ENCODE results near the gene WT1.
"Not testable (repeated sequence)": the region's sequence is repeated elsewhere in the genome, so short reads cannot be mapped to it uniquely, and the experiment has no call there.

The WT1 gene

GRCh38 chr11:32435511-32435941 lies at the start of gene WT1:
Gene WT1, minus strand, starts transcription at chr11:32435539.
- DNase-seq, result no peak

GRCh38 chr11:32479291-32479690 lies 44.0 kb upstream of the WT1 start:
- no peak for DNase-seq

- DNase-seq, result no peak
Observed at GRCh38 chr11:32478277-32478731, 43.0 kb upstream of the WT1 start.

- DNase-seq, result no peak
Observed at GRCh38 chr11:32473282-32473909, 38.1 kb upstream of the WT1 start.

- DNase-seq, result no peak
Observed at GRCh38 chr11:32472226-32472625, 36.9 kb upstream of the WT1 start.

- DNase-seq, result not testable (repeated sequence)
Observed at GRCh38 chr11:32471544-32471943, 36.2 kb upstream of the WT1 start.

GRCh38 chr11:32469791-32470190 lies 34.5 kb upstream of the WT1 start:
- no peak for DNase-seq

GRCh38 chr11:32466279-32466915 lies 31.1 kb upstream of the WT1 start:
- no peak for DNase-seq

GRCh38 chr11:32464078-32464477 lies 28.7 kb upstream of the WT1 start:
- no peak for DNase-seq

- DNase-seq, result no peak
Observed at GRCh38 chr11:32462011-32462690, 26.8 kb upstream of the WT1 start.

- no peak for DNase-seq
Observed at GRCh38 chr11:32456864-32457263, 21.5 kb upstream of the WT1 start.

- no peak for DNase-seq
Observed at GRCh38 chr11:32454993-32455392, 19.7 kb upstream of the WT1 start.

- no peak for DNase-seq
Observed at GRCh38 chr11:32451808-32452207, 16.5 kb upstream of the WT1 start.

GRCh38 chr11:32450372-32450771 lies 15.0 kb upstream of the WT1 start:
- no peak for DNase-seq

GRCh38 chr11:32448232-32448631 lies 12.9 kb upstream of the WT1 start:
- no peak for DNase-seq

- no peak for DNase-seq
Observed at GRCh38 chr11:32447252-32447651, 11.9 kb upstream of the WT1 start.

- no peak for DNase-seq
Observed at GRCh38 chr11:32446227-32446626, 10.9 kb upstream of the WT1 start.

- DNase-seq, result no peak
Observed at GRCh38 chr11:32444186-32444585, 8.8 kb upstream of the WT1 start.

GRCh38 chr11:32440916-32441315 lies 5.6 kb upstream of the WT1 start:
- no peak for DNase-seq

- DNase-seq, result no peak
Observed at GRCh38 chr11:32440312-32440908, 5.1 kb upstream of the WT1 start.

GRCh38 chr11:32439501-32440210 lies 4.3 kb upstream of the WT1 start:
- DNase-seq, result no peak

GRCh38 chr11:32438866-32439489 lies 3.6 kb upstream of the WT1 start:
- no peak for DNase-seq

All from activated effector memory CD4-positive, alpha-beta T cell treated with Interleukin-2 at 50 U/mL for 16 hours (primary cell).